Fibroblast of the conjunctiva (primary cell): Measurements from ENCODE around the gene SLC38A10.

ENCODE experiments used
- DNase-seq: peaks from one replicate; pipeline ENCODE4 v3.0.0-alpha.2; 2010; ENCODE audit warnings: low read depth

SLC38A10 gene

DNA sequence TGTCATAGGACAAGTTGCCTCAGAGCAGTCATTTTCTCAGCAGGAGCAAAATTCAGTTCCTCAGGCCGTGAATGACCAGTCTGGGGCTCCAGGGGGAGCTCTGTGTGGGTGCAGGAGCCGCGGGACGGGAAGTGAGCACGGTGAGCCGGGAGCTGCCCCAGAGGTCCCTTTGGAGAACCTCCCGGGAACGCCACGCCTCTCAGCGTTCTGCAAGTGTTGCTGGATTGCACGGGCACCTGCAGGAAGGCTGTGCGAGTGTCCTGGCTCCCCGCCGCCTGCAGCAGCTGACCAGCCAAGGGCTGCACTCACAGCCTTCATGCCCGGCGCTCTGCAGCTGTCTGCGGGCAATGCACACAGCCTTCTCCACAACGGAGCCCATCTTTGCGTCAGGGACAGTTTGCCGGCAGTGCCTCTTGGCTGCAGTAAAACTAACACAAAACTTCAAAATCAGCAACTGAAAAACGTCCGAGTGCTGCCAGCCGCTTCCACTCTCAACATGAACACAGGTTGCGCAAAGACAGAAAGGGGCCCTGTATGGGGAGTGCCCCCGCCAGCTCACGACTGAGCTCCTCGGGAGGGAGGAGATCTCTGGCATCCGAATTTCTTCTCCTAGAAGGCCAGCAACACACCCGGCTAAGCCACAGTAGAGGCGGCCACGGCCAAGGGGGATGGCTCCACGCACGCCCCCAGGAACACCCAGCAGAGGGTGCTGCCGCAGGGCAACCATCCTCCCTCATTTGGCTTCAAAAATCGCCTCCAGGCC is 40.0 kb downstream of the SLC38A10 start:
- DNase-seq = peak; percentile 60

DNA sequence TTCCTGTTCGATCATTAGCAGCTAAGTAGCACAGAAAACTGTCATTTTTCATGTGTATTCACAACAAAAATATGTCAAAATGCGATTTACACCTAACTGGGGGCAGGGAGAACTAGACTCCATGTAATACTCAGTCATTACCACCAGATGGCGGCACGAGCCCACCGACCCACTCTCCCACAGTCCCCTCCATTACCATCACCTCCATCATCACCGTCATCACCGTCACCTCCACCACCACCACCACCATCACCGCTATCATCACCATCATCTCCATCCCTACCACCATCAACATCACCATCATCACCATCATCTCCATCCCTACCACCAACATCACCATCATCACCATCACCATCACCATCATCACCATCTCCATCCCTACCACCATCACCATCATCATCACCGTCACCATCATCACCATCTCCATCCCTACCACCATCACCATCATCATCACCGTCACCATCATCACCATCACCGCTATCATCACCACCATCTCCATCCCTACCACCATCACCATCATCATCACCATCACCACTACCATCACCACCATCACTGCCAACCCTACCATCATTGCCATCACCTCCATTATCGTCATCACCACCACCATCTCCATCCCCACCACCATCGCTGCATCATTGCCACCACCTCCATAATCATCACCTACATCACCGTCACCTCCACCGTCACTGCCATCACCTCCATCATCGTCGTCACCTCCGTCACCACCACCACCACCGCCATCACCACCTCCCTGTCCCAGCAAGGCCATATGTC is 41.6 kb downstream of the SLC38A10 start:
- DNase-seq = peak; percentile 13

- DNase-seq = no peak
These were observed 42.1 kb downstream of the SLC38A10 start for GRCh38 chr17:81252987-81253329.

- DNase-seq = no peak
These were observed 42.7 kb downstream of the SLC38A10 start for GRCh38 chr17:81252326-81252986.

GRCh38 chr17:81251709-81252301 is 43.3 kb downstream of the SLC38A10 start:
- DNase-seq = no peak

- DNase-seq = no peak
These were observed 43.9 kb downstream of the SLC38A10 start for GRCh38 chr17:81251094-81251708.

- DNase-seq = no peak
These were observed 44.6 kb downstream of the SLC38A10 start for GRCh38 chr17:81250286-81251093.

DNA sequence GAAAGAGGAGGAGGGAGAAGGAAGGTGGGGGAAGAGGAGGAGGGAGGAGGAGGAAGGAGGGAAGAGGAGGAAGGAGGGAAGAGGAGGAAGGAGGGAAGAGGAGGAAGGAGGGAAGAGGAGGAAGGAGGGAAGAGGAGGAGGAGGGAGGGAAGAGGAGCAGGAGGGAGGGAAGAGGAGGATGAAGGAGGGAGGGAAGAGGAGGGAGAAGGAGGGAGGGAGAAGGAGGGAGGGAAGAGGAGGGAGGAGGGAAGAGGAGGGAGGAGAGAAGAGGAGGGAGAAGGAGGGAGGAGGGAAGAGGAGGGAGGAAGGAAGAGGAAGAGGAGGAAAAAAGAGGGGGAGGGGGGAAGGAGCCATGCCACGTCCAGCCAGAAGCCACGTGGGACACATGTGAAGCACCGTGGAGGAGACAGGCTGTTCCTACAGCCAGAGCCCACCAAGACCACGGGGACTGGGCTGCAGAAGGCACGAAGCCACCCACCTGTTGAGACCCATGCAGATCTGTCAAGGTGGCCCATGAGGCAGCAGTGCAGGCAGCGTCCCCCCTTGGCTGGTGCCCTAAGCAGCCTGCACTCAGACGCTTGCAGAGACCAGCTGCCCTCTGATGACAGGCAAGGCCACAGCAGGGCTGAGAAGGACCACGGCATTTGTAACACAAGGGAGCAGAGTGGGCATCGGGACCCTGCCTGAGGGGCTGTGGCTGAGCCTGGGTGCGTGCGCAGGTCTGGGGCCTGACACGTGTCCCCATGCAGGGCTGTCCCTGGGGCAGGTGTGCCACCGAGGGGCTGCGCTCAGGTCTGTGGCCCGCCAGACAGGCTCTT is 45.7 kb downstream of the SLC38A10 start:
- DNase-seq = no peak

DNA sequence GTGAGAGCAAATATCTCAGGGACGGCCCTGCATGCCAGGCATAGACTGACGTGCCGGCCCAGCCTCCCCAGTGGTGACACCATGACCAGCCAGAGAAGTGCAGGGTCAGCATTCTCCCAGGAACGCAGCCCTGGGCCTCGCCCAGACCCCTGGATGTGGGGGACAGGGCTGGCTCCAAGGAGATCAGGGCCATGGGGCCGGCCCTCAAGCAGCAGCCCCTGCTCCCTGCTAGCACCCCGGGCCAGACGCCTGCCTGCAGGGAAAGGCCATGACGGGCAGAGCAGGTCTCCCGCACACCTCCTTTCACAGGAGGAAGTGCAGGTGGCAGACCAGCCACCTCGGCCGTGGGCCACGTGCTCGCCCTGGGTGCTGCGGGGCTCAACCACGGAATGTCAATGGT is 46.5 kb downstream of the SLC38A10 start:
- no peak for DNase-seq

DNA sequence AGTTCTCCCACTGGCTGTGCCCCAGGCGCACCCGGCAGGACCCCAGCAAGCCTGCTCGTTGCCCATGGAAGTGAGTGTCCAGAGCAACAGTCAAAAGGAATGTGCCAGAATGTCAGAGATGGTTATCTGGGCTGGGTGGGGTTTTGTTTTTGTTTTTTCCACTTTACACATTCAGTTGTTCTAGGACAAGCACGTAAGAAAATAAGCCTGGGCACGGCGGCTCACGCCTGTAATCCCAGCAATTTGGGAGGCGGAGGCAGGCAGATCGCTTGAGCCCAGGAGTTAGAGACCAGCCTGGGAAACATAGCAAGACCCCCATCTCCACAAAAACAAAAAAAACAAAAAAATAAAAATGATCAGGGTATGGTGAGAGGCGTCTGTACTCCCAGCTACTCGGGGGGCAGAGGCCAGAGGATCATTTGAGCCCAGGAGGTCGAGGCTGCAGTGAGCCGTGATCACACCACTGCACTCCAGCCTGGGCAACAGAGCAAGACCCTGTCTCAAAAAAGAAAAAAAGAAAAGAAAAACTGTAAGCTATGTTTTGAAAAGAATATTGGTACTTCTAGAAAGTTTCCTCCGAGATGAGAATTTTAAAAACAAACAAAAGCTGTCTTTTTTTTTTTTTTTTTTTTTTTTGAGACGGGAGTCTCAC is 47.6 kb downstream of the SLC38A10 start:
- no peak for DNase-seq

GRCh38 chr17:81246679-81247338 is 48.3 kb downstream of the SLC38A10 start:
- no peak for DNase-seq

GRCh38 chr17:81246343-81246670 is 48.8 kb downstream of the SLC38A10 start:
- DNase-seq = no peak

GRCh38 chr17:81245665-81246342 is 49.3 kb downstream of the SLC38A10 start:
- no peak for DNase-seq

DNA sequence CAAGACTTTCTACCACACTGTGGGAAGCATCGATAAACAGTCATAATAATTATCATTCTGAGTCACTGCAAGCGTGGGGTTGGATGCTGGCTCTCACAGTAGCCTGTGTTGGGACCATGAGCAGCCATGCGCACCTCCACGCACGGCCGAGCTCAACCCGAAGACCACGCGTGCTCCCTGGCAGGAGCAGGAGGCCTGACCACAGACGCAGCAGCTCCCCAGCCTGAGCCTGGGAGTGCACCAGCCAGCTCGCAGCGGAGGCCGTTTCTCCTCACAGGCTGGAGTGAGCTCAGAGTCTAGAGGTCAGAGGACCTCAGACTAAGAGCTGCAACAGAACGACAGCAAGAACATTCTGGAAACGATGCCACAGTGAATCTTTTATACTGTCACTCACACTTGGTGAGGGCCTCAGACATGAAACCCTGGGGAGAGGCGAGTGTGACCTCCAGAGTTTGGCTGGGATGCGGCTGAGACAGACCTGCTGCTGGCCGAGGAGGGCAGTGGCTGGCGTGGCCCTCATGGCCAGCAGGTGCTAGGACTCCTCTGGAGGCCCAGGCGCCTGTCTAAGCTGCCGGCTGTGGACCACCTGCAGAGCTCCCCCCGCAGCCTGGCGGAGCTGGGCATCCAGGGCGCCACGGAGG is 50.0 kb downstream of the SLC38A10 start:
- no peak for DNase-seq

GRCh38 chr17:81244358-81245023 is 50.6 kb downstream of the SLC38A10 start:
- DNase-seq = no peak

- no peak for DNase-seq
These were observed 51.8 kb downstream of the SLC38A10 start for GRCh38 chr17:81243333-81243664.

DNA sequence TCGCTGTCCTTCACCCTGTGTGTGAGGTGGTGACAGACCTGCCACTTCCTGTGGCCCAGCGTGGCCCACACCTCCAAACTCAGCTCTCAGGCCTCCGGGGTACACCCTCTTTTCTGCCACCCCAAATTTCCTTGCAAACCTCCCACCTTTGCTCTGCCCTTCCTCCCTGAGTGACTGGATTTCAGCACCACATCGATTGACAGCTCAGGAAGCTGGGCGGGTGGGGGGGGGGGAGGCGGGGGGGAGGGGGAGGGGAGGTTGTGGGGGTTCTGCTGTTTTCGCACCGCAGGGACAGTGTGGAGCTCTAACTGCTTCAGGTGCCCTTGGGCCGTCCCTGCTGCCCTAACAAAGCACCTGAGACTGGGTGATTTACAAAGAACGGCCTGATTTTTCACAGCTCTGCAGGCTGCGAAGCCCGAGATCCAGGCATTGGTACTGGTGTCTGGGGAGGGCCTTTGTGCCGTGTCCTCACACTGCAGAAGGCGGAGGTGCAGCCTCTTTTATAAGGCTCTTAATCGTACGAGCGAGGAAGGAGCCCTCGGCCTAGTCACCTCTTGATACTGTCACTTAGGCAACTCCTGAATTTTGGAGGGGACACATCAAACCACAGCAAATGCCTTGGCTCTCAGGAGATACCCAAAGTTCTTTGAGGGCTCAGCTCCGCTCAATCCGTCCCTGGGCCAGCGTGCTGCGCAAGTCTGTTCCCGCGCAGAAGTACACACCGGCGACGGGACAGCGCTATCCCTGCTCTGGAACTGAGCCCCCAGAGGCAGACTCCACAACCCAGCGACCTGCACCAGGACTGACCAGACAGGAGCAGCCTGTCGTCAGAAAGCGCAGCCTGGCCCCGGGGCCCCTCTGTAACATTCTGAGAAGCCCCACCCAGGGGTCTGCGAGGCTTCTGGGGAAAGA is 52.4 kb downstream of the SLC38A10 start:
- no peak for DNase-seq
